ENCODE data around the gene LIFR.

LIFR gene

GRCh38 chr5:38497946-38498345 lies 58.5 kb downstream of the LIFR start:
- DNase-seq (ENCODE audit: low read depth): peak; percentile 65
- peak; percentile 57 for TF ChIP-seq CTCF (conservative IDR thresholded peaks at IDR 0.05; ENCODE audit: low read depth, low read length)
- H3K4me3 ChIP-seq (ENCODE audit: low read depth, low read length): no peak overlapping the region

GRCh38 chr5:38494763-38495162 lies 61.7 kb downstream of the LIFR start:
- DNase-seq (ENCODE audit: low read depth): no peak
- TF ChIP-seq CTCF (conservative IDR thresholded peaks at IDR 0.05; ENCODE audit: low read depth, low read length): no peak
- H3K4me3 ChIP-seq (ENCODE audit: low read depth, low read length): no peak overlapping the region

- DNase-seq (ENCODE audit: low read depth): no peak
- no peak overlapping the region for H3K4me3 ChIP-seq (ENCODE audit: low read depth, low read length)
- no peak for TF ChIP-seq CTCF (conservative IDR thresholded peaks at IDR 0.05; ENCODE audit: low read depth, low read length)
Observed at GRCh38 chr5:38494175-38494574, 62.3 kb downstream of the LIFR start.

GRCh38 chr5:38483805-38484398 lies 72.5 kb downstream of the LIFR start:
- DNase-seq (ENCODE audit: low read depth): no peak
- no peak overlapping the region for H3K4me3 ChIP-seq (ENCODE audit: low read depth, low read length)
- peak; percentile 28 for TF ChIP-seq CTCF (conservative IDR thresholded peaks at IDR 0.05; ENCODE audit: low read depth, low read length)

- no peak for DNase-seq (ENCODE audit: low read depth)
- H3K4me3 ChIP-seq (ENCODE audit: low read depth, low read length): no peak overlapping the region
- TF ChIP-seq CTCF (conservative IDR thresholded peaks at IDR 0.05; ENCODE audit: low read depth, low read length): no peak
Observed at GRCh38 chr5:38479315-38479904, 77.0 kb downstream of the LIFR start.

GRCh38 chr5:38478878-38479277 lies 77.6 kb downstream of the LIFR start:
- no peak overlapping the region for H3K4me3 ChIP-seq (ENCODE audit: low read depth, low read length)
- DNase-seq (ENCODE audit: low read depth): no peak
- TF ChIP-seq CTCF (conservative IDR thresholded peaks at IDR 0.05; ENCODE audit: low read depth, low read length): no peak

GRCh38 chr5:38478166-38478565 lies 78.3 kb downstream of the LIFR start:
- no peak for TF ChIP-seq CTCF (conservative IDR thresholded peaks at IDR 0.05; ENCODE audit: low read depth, low read length)
- no peak overlapping the region for H3K4me3 ChIP-seq (ENCODE audit: low read depth, low read length)
- DNase-seq (ENCODE audit: low read depth): no peak
